ENCODE data around the gene SCAF4.

The SCAF4 gene

GRCh38 chr21:31696424-31696823 lies 35.5 kb downstream of the SCAF4 start:
- TF ChIP-seq CTCF (IDR thresholded peaks at IDR 0.05; ENCODE audit: low read depth, low read length) = no peak
- no peak for DNase-seq (ENCODE audit: extremely low read depth, low read depth)

- DNase-seq (ENCODE audit: extremely low read depth, low read depth) = no peak
- TF ChIP-seq CTCF (IDR thresholded peaks at IDR 0.05; ENCODE audit: low read depth, low read length) = no peak
Observed at GRCh38 chr21:31693222-31693621, 38.7 kb downstream of the SCAF4 start.

- TF ChIP-seq CTCF (IDR thresholded peaks at IDR 0.05; ENCODE audit: low read depth, low read length) = no peak
- no peak for DNase-seq (ENCODE audit: extremely low read depth, low read depth)
Observed at GRCh38 chr21:31688603-31689368, 43.1 kb downstream of the SCAF4 start.

- no peak for TF ChIP-seq CTCF (IDR thresholded peaks at IDR 0.05; ENCODE audit: low read depth, low read length)
- no peak for DNase-seq (ENCODE audit: extremely low read depth, low read depth)
Observed at GRCh38 chr21:31687108-31687507, 44.8 kb downstream of the SCAF4 start.

- DNase-seq (ENCODE audit: extremely low read depth, low read depth) = no peak
- TF ChIP-seq CTCF (IDR thresholded peaks at IDR 0.05; ENCODE audit: low read depth, low read length) = no peak
Observed at GRCh38 chr21:31686272-31686915, 45.5 kb downstream of the SCAF4 start.

GRCh38 chr21:31684918-31685317 lies 47.0 kb downstream of the SCAF4 start:
- TF ChIP-seq CTCF (IDR thresholded peaks at IDR 0.05; ENCODE audit: low read depth, low read length) = no peak
- no peak for DNase-seq (ENCODE audit: extremely low read depth, low read depth)

GRCh38 chr21:31683029-31683428 lies 48.9 kb downstream of the SCAF4 start:
- no peak for TF ChIP-seq CTCF (IDR thresholded peaks at IDR 0.05; ENCODE audit: low read depth, low read length)
- no peak for DNase-seq (ENCODE audit: extremely low read depth, low read depth)
